HEK293T (cell line): Measurements from ENCODE around the gene CTSO.

Experiments
- ARNT ChIP-seq: fragments of 450-650 bp; IDR thresholded peaks from 2 replicates; pipeline ENCODE4 v1.6.1; 2017; ENCODE audit warnings: mild to moderate bottlenecking
- BHLHE40 ChIP-seq: fragments of 450-650 bp; IDR thresholded peaks from 2 replicates; pipeline ENCODE4 v1.6.1; 2016; ENCODE audit warnings: mild to moderate bottlenecking, moderate library complexity, borderline replicate concordance
- CTBP1 ChIP-seq: fragments of 450-650 bp; IDR thresholded peaks from 2 replicates; pipeline ENCODE4 v1.6.1; 2016; ENCODE audit warnings: borderline replicate concordance
- ELF4 ChIP-seq: fragments of 450-650 bp; IDR thresholded peaks from 2 replicates; pipeline ENCODE4 v1.6.1; 2017; ENCODE audit warnings: antibody characterized with exemption
- FOXA1 ChIP-seq: fragments of 450-650 bp; IDR thresholded peaks from 2 replicates; pipeline ENCODE4 v1.6.1; 2016; ENCODE audit warnings: mild to moderate bottlenecking
- FOXK2 ChIP-seq: fragments of 450-650 bp; IDR thresholded peaks from 2 replicates; pipeline ENCODE4 v1.6.1; 2016; ENCODE audit warnings: mild to moderate bottlenecking
- FOXM1 ChIP-seq: fragments of 450-650 bp; IDR thresholded peaks from 2 replicates; pipeline ENCODE4 v1.6.1; 2017; ENCODE audit warnings: mild to moderate bottlenecking, borderline replicate concordance
- HDGF ChIP-seq: fragments of 450-650 bp; IDR thresholded peaks from 2 replicates; pipeline ENCODE4 v1.6.1; 2017; ENCODE audit warnings: antibody characterized with exemption, borderline replicate concordance
- NFRKB ChIP-seq: fragments of 450-650 bp; IDR thresholded peaks from 2 replicates; pipeline ENCODE4 v1.6.1; 2016; ENCODE audit warnings: mild to moderate bottlenecking, moderate library complexity
- PKNOX1 ChIP-seq: fragments of 450-650 bp; IDR thresholded peaks from 2 replicates; pipeline ENCODE4 v1.6.1; 2016
- SP1 ChIP-seq: fragments of 450-650 bp; IDR thresholded peaks from 2 replicates; pipeline ENCODE4 v1.6.1; 2017
- SUZ12 ChIP-seq: fragments of 450-650 bp; IDR thresholded peaks from 2 replicates; pipeline ENCODE4 v1.6.1; 2016; ENCODE audit warnings: mild to moderate bottlenecking

- no peak for TF ChIP-seq PKNOX1
- no peak for TF ChIP-seq ARNT
- TF ChIP-seq BHLHE40 = no peak
- no peak for TF ChIP-seq FOXA1
- no peak for TF ChIP-seq SP1
- no peak for TF ChIP-seq NFRKB
- TF ChIP-seq SUZ12 = no peak
- TF ChIP-seq FOXK2 = no peak
- no peak for TF ChIP-seq ELF4
- no peak for TF ChIP-seq HDGF
- no peak for TF ChIP-seq CTBP1
- no peak for TF ChIP-seq FOXM1
These were observed 75.7 kb downstream of the CTSO start for GRCh38 chr4:155877971-155878370.
